Mucosa of rectum (tissue), 2 donors: ENCODE measurements around the gene RNU1-2.
"Not testable (repeated sequence)": the region's sequence is repeated elsewhere in the genome, so short reads cannot be mapped to it uniquely, and the experiment has no call there.

Source experiments
- H3K27ac ChIP-seq, 2 donors: one replicate each; pipeline ENCODE4 v1.7.0; 2013; ENCODE audit warnings: inconsistent platforms in 2 of 2, low read depth in 2 of 2, low read length in 2 of 2
- H3K27me3 ChIP-seq, 2 donors: one replicate each; pipeline ENCODE4 v1.7.0; 2013; ENCODE audit warnings: low read length in 2 of 2; ENCODE audit not compliant: control insufficient read depth in 2 of 2, insufficient read depth in 2 of 2
- H3K36me3 ChIP-seq, 2 donors: one replicate each; pipeline ENCODE4 v1.7.0; 2013; ENCODE audit warnings: low read length in 2 of 2; ENCODE audit not compliant: control insufficient read depth in 2 of 2, insufficient read depth in 2 of 2
- H3K4me1 ChIP-seq, 2 donors: one replicate each; pipeline ENCODE4 v1.7.0; 2013; ENCODE audit warnings: low read length in 2 of 2, mild to moderate bottlenecking in 1 of 2; ENCODE audit not compliant: control insufficient read depth in 2 of 2, insufficient read depth in 2 of 2
- H3K4me3 ChIP-seq, 2 donors: one replicate each; pipeline ENCODE4 v1.7.0; 2013; ENCODE audit warnings: low read length in 2 of 2
- H3K9ac ChIP-seq, 2 donors: one replicate each; pipeline ENCODE4 v1.7.0; 2013; ENCODE audit warnings: low read length in 2 of 2, low read depth in 1 of 2, mild to moderate bottlenecking in 1 of 2
- H3K9me3 ChIP-seq, 2 donors: one replicate each; pipeline ENCODE4 v1.7.0; 2013; ENCODE audit warnings: low read length in 2 of 2; ENCODE audit not compliant: control insufficient read depth in 2 of 2
- donor health status: healthy.
- donor health status: Normal muscosa, but diverticular disease.

RNU1-2 gene

DNA sequence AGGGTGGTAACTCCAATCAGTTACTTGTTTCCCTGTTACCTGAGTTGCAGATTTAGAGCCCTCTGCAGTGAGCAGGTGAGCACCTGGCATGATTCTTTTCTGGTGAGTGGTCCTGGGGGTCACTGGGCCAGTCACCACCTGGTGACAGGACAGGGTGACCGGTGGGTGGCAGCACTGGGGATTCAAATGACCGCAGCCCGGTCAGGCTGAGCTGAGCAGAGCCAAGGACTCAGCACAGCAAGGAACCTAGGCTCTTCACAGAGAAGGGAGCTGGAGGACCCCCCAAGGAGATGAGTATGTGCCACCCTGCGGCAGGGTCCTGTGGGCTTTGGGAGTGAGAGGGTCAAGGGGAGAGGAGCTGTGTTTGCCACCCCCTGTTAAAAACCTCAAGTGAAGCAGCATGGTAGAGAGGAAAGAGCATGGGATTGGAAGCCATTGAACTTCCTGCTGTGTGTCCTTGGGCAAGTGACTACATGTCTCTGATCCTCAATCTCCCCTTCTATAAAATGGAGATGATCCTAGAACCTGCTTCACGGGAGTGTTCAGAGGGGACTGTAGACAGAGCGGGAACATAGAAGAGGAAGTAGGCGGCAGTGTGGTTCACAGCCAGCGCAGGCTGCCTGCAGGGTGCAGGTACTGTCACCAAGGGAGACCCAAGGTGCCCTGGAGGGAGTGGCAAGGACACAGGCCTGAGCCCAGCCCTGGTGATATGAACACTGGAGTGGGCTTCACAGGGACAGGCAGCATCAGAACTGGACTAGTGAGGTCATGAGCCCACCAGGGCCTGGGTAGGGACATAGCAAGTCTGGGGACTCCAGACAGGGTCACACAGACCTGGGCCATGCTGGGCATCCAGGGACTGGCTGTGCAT is 16.3 kb downstream of the RNU1-2 start:
- not testable (repeated sequence) for H3K9ac ChIP-seq, H3K4me3 ChIP-seq, H3K27me3 ChIP-seq, H3K9me3 ChIP-seq, H3K36me3 ChIP-seq, H3K27ac ChIP-seq
- peaks cover 12 to 15% of the 10 kb centered on the region in 2 donors for H3K4me1 ChIP-seq

DNA sequence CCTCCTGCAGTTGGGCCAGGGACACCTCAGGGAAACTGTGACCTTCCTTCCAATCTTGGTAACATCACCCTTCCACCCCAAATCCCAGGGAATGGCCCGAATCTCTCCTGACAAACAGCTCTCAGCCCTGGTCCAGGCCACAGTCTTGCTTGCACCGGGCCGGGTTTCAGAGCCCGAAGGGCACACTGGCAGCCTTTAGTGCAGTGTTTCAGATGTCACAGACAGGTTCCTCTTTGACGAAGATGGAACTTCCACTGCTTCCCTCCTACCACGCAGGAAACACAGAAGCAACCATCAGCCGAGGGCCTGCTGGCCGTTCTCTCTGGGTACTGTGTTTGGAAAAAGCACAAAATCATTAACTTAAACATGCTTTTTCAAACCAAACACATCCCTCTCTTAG is 17.0 kb downstream of the RNU1-2 start:
- not testable (repeated sequence) for H3K27me3 ChIP-seq, H3K9ac ChIP-seq, H3K36me3 ChIP-seq, H3K4me3 ChIP-seq, H3K9me3 ChIP-seq
- Histone ChIP-seq H3K27ac (peak overlapping the region in 1 of 2 donors; percentile 82), H3K4me1 (peaks cover 12 to 15% of the 10 kb centered on the region in 2 donors)

DNA sequence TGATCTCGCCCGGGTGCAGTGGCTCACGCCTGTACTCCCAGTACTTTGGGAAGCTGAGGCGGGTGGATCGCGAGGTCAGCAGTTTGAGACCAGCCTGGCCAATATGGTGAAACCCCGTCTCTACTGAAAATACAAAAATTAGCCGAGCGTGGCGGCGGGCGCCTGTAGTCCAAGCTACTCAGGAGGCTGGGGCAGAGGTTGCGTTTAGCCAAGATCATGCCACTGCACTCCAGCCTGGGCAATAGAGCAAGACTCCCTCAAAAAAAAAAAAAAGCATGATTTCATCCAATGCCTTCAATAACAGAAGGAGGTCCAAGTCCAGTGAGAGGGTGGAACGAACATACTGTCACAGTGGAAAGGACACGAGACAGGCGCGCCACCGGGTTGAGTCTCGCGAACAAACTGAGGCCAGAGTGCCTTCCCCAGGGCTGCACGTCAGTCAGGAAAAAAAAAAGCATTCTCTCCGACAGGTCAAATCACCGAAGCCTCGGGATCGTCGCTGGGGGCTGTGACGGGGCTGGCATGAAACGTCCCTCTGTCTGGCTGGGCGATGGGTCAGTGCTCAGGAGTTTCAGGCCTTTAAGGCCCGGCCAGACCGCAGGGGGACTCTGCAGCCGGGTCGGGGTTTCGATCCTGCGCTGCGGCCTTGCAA is 17.5 kb downstream of the RNU1-2 start:
- Histone ChIP-seq H3K27ac (peak overlapping the region; percentile 48 to 82), H3K36me3 (no peaks in the 10 kb centered on the region), H3K4me1 (peaks cover 12 to 15% of the 10 kb centered on the region in 2 donors), H3K27me3 (no peaks in the 10 kb centered on the region), H3K9me3 (no peaks in the 10 kb centered on the region), H3K9ac (peak overlapping the region; percentile 66 to 84), H3K4me3 (peak overlapping the region; percentile 59 to 74)

DNA sequence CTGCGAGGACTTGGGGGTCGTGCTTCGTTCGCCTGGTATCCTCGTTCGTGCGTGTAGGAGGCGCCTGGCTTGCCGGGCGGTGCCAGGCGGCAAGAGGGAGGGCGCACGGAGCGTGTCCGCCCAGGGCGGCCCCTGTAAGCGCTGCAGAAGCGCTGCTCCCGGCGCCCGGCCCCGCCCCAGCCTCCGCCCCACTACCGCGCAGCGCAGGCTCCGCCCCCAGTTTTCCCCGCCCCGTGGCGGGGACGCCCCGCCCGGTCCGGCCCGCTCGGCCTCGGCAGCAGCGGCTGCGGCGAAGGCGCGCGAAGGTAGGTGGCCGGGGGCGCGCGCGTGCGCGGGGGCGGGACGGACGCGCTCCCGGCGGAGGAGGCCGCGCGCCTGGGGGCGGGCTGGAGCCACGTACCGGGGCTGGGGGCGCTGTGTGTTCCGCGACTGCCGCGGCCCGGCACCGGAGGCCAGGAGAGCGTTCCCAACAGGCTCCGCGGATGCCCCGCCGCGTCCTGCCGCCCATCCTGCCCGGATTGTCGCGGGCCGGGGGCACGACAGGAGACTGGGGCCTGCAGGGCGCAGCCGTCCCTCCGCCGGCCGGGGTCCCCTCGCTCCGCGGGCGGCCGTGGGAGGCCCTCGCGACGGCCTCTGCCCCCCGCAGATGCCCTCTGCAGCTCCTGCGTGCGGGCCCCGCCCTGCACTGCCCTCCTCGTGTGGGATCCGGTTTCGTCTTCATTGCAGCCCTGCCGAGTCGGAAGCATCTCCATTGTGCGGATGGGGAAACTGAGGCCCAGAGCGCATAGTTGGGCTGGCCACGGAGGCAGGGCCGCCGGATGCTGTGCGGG is 18.3 kb downstream of the RNU1-2 start:
- peaks cover 12 to 15% of the 10 kb centered on the region in 2 donors for H3K4me1 ChIP-seq
- H3K9ac ChIP-seq, result peak overlapping the region; percentile 80 to 84
- H3K27ac ChIP-seq, result peak overlapping the region; percentile 56 to 82
- H3K4me3 ChIP-seq, result peak overlapping the region; percentile 79 to 81
- H3K27me3 ChIP-seq, result no peaks in the 10 kb centered on the region
- H3K36me3 ChIP-seq, result no peaks in the 10 kb centered on the region
- H3K9me3 ChIP-seq, result no peaks in the 10 kb centered on the region

DNA sequence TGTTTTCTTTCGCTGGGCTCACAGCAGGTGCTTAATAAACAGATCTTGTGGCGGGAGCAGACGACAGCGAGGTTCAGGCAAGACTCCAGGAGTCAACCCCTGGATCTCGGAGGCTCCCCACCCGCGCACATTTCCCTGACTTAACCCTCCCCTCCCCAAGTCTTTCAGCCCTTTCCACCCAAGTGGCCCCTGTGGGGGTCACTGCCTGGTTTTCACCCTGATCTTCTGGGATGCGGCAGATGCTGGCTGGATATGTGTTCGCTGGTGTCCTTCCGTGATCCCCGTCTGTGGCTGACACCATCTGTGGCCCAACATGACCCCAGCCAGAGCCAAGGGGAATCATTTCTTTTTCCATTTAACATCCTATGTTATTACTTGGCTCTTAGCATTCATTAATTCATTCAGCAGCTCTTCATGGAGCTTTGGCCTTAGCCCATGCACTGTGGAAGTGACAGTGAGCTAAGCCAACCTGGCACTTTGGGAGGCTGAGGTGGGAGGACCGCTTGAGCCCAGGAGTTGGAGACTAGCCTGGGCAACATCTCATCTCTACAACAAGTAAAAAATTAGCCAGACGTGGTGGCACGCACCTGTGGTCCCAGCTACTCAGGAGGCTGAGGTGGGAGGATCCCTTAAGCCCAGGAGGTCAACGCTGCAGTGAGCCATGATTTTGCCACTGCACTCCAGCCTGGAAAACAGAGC is 19.3 kb downstream of the RNU1-2 start:
- not testable (repeated sequence) for H3K27me3 ChIP-seq, H3K9me3 ChIP-seq, H3K27ac ChIP-seq, H3K36me3 ChIP-seq
- peak overlapping the region in 1 of 2 donors; percentile 80 for H3K9ac ChIP-seq
- peak overlapping the region in 1 of 2 donors; percentile 79 for H3K4me3 ChIP-seq
- peaks cover 12 to 15% of the 10 kb centered on the region in 2 donors for H3K4me1 ChIP-seq

DNA sequence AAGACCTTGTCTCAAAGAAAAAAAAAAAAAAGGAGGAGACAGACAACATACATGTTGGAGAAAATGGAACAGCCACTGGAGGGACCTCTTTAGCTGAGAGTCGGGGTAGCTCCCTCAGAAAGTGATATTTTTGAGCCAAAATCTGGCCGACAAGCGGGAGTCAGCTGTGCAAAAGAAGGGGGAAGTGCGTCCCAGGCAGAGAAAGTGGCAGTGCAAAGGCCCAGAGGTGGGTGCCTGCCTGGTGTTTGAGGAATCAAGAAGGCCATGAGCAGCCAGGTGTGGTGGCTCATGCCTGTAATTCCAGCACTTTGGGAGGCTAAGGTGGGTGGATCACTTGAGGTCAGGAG is 19.8 kb downstream of the RNU1-2 start:
- H3K9me3 ChIP-seq, result no peaks in the 10 kb centered on the region
- H3K4me1 ChIP-seq, result peaks cover 12 to 15% of the 10 kb centered on the region in 2 donors
- no peaks in the 10 kb centered on the region for H3K27me3 ChIP-seq
- H3K36me3 ChIP-seq, result no peaks in the 10 kb centered on the region
- H3K9ac ChIP-seq, result no peak overlapping the region
- H3K27ac ChIP-seq, result no peak overlapping the region
- H3K4me3 ChIP-seq, result no peak overlapping the region

DNA sequence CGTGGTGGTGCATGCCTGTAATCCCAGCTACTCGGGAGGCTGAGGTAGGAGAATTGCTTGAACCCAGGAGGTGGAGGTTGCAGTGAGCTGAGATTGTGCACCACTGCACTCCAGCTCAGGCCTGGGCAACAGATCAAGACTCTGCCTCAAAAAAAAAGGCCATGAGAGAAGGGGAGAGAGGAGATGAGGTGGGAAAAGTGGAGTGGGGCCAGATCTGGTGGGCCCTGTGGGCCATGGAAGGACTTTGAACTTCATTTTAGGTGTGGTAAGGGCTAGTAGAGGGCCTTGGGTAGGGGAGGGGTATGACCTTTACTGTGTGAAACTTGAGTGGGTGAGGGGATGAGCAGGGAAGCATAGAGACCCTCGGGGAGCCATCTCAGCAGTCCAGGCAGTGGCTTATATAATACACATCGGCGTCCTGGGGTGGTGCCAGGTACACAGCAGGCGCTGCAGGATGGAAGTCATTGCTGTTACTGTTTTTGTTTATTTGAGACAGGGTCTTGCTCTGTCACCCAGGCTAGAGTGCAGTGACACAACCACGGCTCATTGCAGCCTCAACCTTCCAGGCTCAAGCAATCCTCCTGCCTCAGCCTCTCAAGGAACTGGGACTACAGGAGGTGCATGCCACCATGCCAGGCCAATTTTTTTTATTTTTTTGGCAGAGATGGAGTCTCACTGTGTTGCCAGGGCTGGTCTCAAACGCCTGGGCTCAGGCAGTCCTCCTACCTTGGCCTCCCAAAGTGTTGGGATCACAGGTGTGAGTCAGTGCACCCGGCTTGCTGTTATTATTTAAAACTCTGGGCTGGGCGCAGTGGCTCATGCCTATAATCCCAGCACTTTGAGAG is 20.5 kb downstream of the RNU1-2 start:
- H3K9ac ChIP-seq, H3K4me3 ChIP-seq, H3K9me3 ChIP-seq, H3K36me3 ChIP-seq, H3K27ac ChIP-seq, H3K27me3 ChIP-seq: not testable (repeated sequence)
- peaks cover 12 to 15% of the 10 kb centered on the region in 2 donors for H3K4me1 ChIP-seq

DNA sequence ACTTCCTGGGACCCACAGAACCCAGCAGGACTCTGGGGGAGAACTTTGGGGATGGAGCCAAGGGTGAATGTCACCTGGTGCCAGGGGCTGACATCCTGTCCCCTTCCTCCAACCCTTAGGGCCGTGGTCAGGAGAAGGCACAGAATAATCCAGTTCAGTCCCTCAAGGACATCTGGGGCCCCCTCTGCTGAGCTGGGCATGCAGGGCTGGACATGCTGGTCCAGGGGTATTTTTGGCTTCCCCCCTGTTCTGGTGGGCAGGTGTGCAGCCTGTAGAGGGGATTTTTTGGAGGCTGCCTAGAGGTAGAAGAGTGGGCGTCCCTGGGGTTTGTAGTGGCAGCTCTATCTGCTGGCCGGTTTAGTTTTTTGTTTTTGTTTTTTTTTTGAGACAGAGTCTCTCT is 22.6 kb downstream of the RNU1-2 start:
- Histone ChIP-seq H3K4me1 (peaks cover 8 to 11% of the 10 kb centered on the region in 2 donors), H3K27me3 (no peaks in the 10 kb centered on the region), H3K4me3 (no peak overlapping the region), H3K27ac (no peak overlapping the region), H3K36me3 (no peaks in the 10 kb centered on the region), H3K9ac (no peak overlapping the region), H3K9me3 (no peaks in the 10 kb centered on the region)

DNA sequence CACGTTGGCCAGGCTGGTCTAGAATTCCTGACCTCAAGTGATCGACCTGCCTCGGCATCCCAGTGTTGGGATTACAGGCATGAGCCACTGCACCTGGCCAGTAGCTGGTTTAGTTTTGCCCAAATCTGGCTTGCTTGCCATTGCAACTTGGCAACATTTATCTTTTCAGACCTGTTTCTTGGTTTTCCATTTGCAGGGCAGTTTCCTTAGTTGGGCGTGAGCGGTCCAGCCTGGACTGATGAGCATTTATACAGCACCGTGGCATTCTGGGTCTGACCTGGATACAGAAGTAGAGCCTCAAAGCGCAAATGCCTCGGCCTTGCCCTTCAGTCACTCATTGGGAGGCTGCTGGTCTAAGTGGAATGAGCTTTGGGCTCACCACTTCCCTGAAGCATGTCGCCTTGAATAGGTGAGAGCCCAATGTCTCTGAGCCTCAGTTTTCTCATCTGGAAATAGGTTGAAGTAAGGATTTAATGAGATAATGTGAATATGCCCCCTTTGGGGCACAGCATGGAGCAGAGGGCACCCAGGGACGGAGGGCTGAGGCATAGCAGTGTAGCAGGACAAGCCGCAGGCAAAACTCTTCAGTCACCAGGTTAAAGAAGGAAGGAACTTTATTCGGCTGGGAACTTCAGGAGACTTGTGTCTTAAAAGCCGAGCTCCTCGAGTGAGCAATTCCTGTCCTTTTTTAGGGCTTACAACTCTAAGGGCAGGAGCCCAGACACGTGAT is 23.3 kb downstream of the RNU1-2 start:
- not testable (repeated sequence) for H3K27ac ChIP-seq, H3K36me3 ChIP-seq, H3K9me3 ChIP-seq, H3K27me3 ChIP-seq, H3K4me3 ChIP-seq, H3K4me1 ChIP-seq, H3K9ac ChIP-seq
